COR-L47 (cell line): Measurements from ENCODE around the gene UPF2.

Source experiments
- DNase-seq: peaks from one replicate; lab custom pipeline; 2025; lab: John Stamatoyannopoulos, UW

UPF2 gene

DNA sequence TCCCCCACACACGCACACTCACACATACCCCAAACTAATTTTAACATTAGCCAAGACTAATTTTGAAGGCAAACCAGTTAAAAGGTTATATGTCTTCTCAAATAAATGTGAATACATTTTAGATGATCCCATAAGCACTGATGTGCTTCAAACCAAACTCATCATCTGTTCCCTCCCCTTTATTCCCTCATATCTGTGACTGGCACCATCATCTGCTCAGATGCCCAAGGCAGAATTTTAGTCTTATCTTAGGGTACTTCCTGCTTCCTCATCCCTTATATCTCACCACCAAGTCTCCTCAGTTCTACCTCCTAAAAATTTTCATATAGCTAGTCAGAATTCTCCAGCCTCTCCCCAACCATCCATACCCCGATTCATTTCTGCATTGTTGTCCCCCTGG, 80.4 kb downstream of the UPF2 start:
- DNase-seq, result no peak

DNA sequence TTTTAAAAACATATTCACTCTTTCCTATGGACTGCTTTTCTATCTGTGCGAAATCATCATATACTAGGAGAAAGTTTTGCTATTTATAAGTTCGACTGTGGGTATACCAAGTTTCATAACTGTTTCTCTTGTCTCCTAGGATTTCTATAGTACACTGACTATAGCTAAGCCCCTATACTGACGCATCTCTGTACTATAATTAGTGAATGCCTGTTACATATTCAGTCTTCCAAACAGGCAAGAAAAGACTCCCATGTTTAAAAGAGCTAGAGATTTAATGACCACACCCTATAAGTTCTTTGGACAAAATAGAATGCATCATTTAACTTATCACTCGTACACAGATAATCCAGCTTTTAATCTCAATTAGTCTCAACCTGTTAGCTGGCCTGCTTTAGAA, 80.8 kb downstream of the UPF2 start:
- no peak for DNase-seq

DNA sequence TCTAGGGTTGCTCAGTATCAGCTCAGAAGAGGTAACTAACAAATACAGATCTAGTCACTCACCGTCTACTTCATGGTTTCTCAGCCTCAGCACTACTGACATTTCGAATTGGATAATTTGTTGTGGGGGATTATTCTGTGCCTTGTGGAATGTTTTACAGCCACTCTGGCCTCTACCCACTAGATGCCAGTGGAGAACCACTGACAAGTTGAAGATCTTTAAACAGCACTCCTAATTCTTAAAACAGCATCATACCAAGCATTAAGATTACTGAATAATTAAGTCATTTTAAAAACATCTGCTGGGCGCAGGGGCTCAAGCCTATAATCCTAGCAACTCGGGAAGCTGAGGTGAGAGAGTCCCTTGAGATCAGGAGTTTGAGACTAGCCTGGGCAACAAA, 82.6 kb downstream of the UPF2 start:
- no peak for DNase-seq

- DNase-seq, result no peak
Measured at GRCh38 chr10:11958956-11959355, 83.7 kb downstream of the UPF2 start.

GRCh38 chr10:11951695-11952094, 90.9 kb downstream of the UPF2 start:
- DNase-seq, result no peak

- DNase-seq, result no peak
Measured at GRCh38 chr10:11950325-11951018, 92.1 kb downstream of the UPF2 start.

GRCh38 chr10:11949152-11949551, 93.5 kb downstream of the UPF2 start:
- no peak for DNase-seq

DNA sequence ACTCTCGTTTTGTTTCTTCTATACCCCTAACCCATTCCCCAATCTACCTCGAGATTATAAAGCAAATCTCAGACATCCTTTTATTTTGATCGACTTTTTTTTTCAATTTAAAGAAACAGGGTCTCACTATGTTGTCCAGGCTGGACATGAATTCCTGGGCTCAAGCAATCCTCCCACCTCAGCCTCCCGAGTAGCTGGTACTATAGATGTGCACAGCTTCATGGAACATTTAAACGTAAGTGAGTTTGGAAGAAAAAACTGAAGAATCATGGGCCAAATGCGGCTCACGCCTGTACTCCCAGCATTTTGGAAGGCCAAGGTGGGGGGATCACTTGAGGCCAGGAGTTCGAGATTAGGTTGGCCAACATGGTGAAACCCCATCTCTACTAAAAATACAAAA, 96.0 kb downstream of the UPF2 start:
- DNase-seq, result no peak

- DNase-seq, result no peak
Measured at GRCh38 chr10:11936389-11937152, 106.0 kb downstream of the UPF2 start.

GRCh38 chr10:11934262-11934661, 108.3 kb downstream of the UPF2 start:
- DNase-seq, result no peak

DNA sequence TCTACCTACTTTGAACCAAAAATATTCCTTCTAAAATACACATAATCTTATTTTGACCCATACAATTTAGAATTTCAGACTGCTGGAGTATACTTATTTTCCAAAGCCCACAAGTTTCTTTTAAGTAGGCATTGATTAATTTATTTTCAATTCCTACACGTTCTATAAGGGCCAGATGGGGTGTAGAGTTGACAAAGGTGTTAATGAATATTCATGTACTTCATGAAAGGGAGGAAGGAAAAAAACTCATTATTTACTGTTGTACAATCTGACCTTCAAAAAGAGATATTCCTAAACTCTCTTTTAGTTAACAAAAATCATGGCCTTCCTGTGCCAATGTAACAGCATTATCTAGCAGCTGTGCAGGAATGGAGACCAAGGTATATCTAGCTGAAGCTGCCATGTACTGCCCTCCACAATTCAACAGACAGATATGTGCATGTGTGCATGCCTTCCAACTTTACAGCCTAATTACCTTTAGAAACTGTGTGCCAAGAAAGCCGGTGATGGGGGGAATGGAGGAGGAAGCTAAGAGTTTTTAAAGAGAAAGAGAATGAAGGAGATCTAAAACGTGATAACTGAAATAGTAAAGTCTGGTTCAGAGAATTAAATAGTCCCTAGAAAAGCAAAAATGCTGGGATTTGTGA, 108.9 kb downstream of the UPF2 start:
- DNase-seq, result no peak

DNA sequence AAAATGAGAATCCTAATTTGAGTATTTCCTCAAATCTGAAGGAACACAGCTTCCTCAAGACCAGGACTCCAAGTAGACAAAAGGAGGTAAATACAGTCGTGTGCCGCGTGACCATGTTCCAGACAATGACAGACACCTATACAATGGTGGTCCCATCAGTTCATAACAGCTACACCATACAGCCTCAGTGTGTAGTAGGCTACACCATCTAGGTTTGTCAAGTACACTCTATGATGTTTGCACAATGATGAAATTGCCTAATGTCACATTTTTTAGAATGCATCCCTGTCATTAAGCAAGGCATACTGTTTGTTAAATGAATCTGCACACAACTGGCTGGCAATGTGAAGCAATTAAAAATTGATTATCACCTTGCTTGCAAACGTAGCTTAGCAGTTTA, 111.6 kb downstream of the UPF2 start:
- DNase-seq, result no peak

- DNase-seq, result no peak
Measured at GRCh38 chr10:11930312-11930978, 112.2 kb downstream of the UPF2 start.

DNA sequence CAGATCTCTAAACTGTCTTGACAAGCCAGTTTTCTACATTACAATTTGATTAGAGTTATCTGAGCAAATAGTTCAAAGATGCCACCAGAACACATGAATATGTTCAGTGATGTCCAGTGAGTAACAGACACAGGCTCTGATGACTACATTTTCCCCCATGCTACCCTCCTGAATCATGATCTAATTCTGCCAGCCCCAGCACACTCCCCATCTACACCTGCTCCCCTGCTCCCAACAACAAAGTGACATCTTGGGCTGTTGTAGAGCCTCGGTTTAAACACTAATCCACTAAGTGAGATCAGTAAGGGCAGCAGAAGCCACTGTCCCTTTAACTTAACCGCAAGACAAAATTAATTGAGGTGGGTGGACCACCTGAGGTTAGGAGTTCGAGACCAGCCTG, 114.9 kb downstream of the UPF2 start:
- no peak for DNase-seq

DNA sequence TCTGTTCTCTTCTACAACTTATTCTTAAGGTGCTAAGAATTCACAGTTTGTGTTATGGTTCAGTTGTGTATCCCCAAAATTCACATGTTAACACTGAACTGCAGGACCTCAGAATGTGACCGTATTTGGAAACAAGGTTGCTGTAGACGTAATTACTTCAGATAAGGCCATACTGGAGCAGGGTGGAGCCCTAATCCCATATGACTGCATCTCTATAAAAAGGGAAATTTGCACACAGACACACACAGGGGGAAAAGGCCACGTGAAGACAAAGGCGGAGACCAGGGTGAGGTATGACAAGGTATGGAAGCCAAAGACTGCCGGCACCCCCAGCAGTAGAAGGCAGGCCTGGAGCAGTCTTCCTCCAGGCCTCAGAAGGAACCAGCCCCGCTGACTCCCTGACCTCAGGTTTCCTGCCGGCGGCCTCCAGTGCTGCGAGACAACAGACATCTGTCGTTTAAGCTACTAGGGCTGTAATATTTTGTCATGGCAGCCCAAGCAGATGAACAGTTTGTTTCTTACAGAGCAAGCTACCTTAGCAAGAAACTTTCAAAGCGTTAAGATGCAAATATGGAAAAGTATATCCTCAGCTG, 120.7 kb downstream of the UPF2 start:
- no peak for DNase-seq

GRCh38 chr10:11919271-11919670, 123.3 kb downstream of the UPF2 start:
- DNase-seq, result no peak

DNA sequence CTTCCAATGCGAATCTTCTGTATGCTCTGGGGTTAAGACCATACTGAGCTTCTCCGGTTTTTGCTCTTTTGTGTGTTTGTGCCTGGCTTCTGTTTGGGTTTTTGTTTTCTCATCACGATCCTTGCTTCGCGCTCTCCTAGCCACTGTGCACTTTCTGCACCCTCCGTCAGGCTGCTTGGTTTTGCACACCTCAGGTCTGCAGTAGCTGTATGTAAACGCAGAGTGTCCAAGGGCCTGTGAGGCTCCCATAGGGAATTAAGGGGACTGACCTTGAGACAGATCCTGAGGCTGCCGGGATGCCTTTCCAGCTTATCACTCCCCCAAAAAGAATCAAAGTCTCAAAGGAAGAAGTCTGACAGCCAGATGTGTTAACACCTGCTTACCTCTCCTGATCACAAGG, 124.2 kb downstream of the UPF2 start:
- no peak for DNase-seq

DNA sequence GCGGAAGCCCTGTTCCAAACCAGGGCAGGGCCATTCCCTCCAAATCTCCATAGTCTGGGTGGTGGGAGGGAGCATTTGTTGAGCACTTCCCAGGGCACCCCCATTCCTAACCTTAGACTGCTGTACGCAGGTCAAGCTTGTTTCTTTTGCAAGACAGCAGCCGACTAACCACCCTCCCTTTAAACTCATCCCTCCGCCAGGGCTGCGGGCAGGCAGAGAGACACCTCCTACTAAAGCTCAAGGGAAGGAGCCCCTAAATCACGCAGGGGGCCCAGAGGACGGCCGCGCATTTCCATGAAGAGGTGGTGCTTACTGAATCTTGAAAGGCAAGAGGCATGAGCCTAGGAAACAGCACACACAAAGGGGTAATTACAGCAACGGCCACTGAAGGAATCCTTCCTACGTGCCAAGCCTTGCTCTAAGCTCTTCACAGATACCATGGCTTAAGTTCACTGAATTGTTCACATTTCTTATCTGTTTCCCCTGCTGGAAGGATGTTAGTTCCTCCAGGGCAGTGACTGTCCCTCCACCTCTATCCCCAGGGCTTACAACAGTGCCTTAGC, 129.4 kb downstream of the UPF2 start:
- no peak for DNase-seq

DNA sequence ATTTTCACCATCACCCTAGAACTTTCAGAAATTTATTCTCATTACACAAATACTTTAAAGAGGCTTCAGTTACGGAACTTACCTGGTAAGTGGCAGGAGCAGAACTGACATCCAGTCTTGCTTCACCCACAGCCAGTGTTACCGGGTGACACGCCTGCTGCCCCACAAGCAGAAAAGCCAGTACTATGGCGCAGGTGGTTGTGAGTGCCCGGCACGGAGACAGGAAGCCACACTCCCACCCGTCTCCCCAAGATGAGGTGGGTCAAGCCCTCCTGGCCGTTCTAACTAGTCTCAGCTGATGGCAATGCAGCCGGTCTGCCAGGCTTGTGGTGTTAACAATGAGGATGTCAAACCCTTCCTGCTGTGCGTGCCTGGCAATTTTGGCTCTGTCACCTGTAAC, 132.5 kb downstream of the UPF2 start:
- DNase-seq, result no peak

DNA sequence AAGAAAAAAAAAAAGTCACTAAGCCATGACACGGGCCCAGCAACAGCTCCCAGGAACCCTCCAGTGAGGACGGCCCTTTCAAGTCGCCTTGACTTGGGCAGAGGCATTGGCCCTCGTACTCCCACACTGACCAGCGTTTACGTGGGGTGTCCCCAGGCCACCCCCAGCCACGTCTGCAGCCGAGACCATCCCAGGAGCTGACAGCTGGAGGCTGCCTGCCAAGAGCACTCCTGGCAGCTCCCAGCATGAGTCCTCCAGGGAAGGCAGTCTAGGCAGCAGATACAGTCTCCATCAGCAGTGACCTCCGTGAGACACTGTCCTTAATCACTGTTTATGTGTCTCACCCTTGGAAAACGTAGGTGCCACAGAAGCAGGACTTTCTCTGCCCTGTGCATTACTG, 133.0 kb downstream of the UPF2 start:
- DNase-seq, result no peak

DNA sequence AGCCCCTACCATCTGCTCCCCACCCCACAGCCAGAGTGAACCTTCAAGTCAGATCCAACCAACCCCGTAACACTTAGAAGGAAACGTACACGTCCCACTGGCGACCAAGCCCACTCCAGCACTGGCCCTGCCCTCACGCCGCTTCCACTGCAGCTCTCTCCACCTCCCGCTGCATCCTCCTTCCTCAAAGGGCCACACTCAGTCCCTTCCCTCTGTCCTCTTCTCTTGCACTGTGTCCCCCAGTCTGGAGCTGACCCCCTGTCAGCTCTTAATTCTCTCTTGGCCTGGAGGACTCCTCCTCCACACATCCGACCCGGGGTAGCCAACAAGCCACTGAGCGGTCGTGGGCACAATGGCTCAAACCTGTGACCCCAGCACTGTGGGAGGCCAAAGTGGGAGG, 133.6 kb downstream of the UPF2 start:
- DNase-seq, result no peak

- DNase-seq, result no peak
Measured at GRCh38 chr10:11908536-11908935, 134.1 kb downstream of the UPF2 start.
